HEK293 (cell line): ENCODE measurements around the gene CLEC4G.

Experiments
- ZNF114 ChIP-seq: fragments of 450-650 bp; formaldehyde crosslinking; IDR thresholded peaks from 2 replicates; pipeline ENCODE4 v1.5.0; 2017; ENCODE audit warnings: missing biosample characterization, missing genetic modification characterization
- ZNF311 ChIP-seq: fragments of 450-650 bp; formaldehyde crosslinking; IDR thresholded peaks from 2 replicates; pipeline ENCODE4 v1.5.1; 2017; ENCODE audit warnings: missing biosample characterization, missing genetic modification characterization, borderline replicate concordance
- ZNF76 ChIP-seq: fragments of 450-650 bp; formaldehyde crosslinking; IDR thresholded peaks from 2 replicates; pipeline ENCODE4; 2016; ENCODE audit warnings: low read depth, missing biosample characterization, missing genetic modification characterization, borderline replicate concordance
- TF ChIP-seq, protein P1 (sequence below): fragments of 450-650 bp; formaldehyde crosslinking; conservative IDR thresholded peaks from 2 replicates; pipeline ENCODE4 v1.5.1; 2016; ENCODE audit warnings: low read depth, missing biosample characterization, missing genetic modification characterization
- TF ChIP-seq, protein P2 (sequence below): fragments of 450-650 bp; formaldehyde crosslinking; IDR thresholded peaks from 2 replicates; pipeline ENCODE4 v1.5.1; 2016; ENCODE audit warnings: missing biosample characterization, missing genetic modification characterization
- TF ChIP-seq, protein P3 (sequence below): fragments of 450-650 bp; formaldehyde crosslinking; IDR thresholded peaks from 2 replicates; pipeline ENCODE4 v1.5.1; 2017; ENCODE audit warnings: missing biosample characterization, mild to moderate bottlenecking, missing genetic modification characterization, moderate library complexity

DNA sequence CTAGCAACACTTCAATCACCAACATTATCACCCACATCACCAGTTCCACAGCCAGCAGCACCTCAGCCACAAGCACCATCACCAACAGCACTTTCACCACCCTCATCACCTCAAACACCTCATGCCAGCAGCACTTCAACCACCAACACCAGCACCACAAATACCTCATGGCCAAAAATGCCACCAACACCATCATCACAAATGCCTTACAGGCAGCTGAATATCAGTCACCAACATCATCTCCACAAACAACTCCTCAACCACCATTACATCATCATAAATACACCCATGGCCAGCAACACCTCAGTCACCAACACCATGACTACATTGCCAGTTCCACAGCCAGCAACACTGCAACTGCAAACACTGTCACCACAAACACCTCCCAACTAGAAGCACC, 40.4 kb downstream of the CLEC4G start:
- TF ChIP-seq ZNF114 = no peak
- TF ChIP-seq, protein P1, sequence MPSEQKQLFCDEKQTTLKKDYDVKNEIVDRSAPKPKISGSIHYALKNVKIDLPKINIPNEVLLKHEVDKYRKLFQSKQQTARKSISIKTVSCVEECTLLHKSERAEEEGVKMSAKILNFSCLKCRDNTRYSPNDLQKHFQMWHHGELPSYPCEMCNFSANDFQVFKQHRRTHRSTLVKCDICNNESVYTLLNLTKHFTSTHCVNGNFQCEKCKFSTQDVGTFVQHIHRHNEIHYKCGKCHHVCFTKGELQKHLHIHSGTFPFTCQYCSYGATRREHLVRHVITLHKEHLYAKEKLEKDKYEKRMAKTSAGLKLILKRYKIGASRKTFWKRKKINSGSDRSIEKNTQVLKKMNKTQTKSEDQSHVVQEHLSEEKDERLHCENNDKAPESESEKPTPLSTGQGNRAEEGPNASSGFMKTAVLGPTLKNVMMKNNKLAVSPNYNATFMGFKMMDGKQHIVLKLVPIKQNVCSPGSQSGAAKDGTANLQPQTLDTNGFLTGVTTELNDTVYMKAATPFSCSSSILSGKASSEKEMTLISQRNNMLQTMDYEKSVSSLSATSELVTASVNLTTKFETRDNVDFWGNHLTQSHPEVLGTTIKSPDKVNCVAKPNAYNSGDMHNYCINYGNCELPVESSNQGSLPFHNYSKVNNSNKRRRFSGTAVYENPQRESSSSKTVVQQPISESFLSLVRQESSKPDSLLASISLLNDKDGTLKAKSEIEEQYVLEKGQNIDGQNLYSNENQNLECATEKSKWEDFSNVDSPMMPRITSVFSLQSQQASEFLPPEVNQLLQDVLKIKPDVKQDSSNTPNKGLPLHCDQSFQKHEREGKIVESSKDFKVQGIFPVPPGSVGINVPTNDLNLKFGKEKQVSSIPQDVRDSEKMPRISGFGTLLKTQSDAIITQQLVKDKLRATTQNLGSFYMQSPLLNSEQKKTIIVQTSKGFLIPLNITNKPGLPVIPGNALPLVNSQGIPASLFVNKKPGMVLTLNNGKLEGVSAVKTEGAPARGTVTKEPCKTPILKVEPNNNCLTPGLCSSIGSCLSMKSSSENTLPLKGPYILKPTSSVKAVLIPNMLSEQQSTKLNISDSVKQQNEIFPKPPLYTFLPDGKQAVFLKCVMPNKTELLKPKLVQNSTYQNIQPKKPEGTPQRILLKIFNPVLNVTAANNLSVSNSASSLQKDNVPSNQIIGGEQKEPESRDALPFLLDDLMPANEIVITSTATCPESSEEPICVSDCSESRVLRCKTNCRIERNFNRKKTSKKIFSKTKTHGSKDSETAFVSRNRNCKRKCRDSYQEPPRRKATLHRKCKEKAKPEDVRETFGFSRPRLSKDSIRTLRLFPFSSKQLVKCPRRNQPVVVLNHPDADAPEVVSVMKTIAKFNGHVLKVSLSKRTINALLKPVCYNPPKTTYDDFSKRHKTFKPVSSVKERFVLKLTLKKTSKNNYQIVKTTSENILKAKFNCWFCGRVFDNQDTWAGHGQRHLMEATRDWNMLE (tag by site-specific recombination) = no peak
- TF ChIP-seq, protein P2, sequence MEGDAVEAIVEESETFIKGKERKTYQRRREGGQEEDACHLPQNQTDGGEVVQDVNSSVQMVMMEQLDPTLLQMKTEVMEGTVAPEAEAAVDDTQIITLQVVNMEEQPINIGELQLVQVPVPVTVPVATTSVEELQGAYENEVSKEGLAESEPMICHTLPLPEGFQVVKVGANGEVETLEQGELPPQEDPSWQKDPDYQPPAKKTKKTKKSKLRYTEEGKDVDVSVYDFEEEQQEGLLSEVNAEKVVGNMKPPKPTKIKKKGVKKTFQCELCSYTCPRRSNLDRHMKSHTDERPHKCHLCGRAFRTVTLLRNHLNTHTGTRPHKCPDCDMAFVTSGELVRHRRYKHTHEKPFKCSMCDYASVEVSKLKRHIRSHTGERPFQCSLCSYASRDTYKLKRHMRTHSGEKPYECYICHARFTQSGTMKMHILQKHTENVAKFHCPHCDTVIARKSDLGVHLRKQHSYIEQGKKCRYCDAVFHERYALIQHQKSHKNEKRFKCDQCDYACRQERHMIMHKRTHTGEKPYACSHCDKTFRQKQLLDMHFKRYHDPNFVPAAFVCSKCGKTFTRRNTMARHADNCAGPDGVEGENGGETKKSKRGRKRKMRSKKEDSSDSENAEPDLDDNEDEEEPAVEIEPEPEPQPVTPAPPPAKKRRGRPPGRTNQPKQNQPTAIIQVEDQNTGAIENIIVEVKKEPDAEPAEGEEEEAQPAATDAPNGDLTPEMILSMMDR (tag by site-specific recombination) = no peak
- no peak for TF ChIP-seq ZNF311 (tag by site-specific recombination)
- TF ChIP-seq ZNF76 (tag by site-specific recombination) = no peak
- TF ChIP-seq, protein P3, sequence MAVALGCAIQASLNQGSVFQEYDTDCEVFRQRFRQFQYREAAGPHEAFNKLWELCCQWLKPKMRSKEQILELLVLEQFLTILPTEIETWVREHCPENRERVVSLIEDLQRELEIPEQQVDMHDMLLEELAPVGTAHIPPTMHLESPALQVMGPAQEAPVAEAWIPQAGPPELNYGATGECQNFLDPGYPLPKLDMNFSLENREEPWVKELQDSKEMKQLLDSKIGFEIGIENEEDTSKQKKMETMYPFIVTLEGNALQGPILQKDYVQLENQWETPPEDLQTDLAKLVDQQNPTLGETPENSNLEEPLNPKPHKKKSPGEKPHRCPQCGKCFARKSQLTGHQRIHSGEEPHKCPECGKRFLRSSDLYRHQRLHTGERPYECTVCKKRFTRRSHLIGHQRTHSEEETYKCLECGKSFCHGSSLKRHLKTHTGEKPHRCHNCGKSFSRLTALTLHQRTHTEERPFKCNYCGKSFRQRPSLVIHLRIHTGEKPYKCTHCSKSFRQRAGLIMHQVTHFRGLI = no peak
